Trophoblast cell (in vitro differentiated cells and primary cell): ENCODE results near the gene RECQL.

Experiments
- DNase-seq, 2 donors: peaks; one replicate each; pipeline ENCODE4 v3.0.0-alpha.2; 2016
- H2AFZ ChIP-seq: 2 replicates; pipeline ENCODE4 v1.6.1; 2013; ENCODE audit warnings: low read length, moderate library complexity, mild to moderate bottlenecking; ENCODE audit not compliant: insufficient read depth, poor library complexity
- H2AK5ac ChIP-seq: 2 replicates; pipeline ENCODE4 v1.6.1; 2013; ENCODE audit warnings: mild to moderate bottlenecking, low read length
- H2BK120ac ChIP-seq: 2 replicates; pipeline ENCODE4 v1.6.1; 2013; ENCODE audit warnings: low read length, mild to moderate bottlenecking, moderate library complexity; ENCODE audit not compliant: insufficient read depth, poor library complexity
- H2BK12ac ChIP-seq: 2 replicates; pipeline ENCODE4 v1.6.1; 2013; ENCODE audit warnings: mild to moderate bottlenecking, low read length, moderate library complexity
- H2BK5ac ChIP-seq: 2 replicates; pipeline ENCODE4 v1.6.1; 2013; ENCODE audit warnings: low read length, low read depth, moderate library complexity, mild to moderate bottlenecking; ENCODE audit not compliant: poor library complexity
- H3K14ac ChIP-seq: 2 replicates; pipeline ENCODE4 v1.6.1; 2013; ENCODE audit warnings: mild to moderate bottlenecking, low read length
- H3K18ac ChIP-seq: 2 replicates; pipeline ENCODE4 v1.6.1; 2013; ENCODE audit warnings: mild to moderate bottlenecking, low read length
- H3K23ac ChIP-seq: 2 replicates; pipeline ENCODE4 v1.6.1; 2013; ENCODE audit warnings: low read length
- H3K27ac ChIP-seq: 2 replicates; pipeline ENCODE4 v1.5.1; 2013; ENCODE audit warnings: low read depth, mild to moderate bottlenecking, inconsistent platforms, low read length, moderate library complexity
- H3K27me3 ChIP-seq: 2 replicates; pipeline ENCODE4 v1.6.1; 2013; ENCODE audit warnings: inconsistent platforms, mild to moderate bottlenecking, low read length, moderate library complexity; ENCODE audit not compliant: insufficient read depth
- H3K36me3 ChIP-seq, 2 experiments: 1 replicate in 1 of 2; 2 replicates in 1 of 2; pipeline ENCODE4 v1.6.1; 2013; ENCODE audit warnings: low read length in 2 of 2, mild to moderate bottlenecking in 2 of 2, moderate library complexity in 1 of 2; ENCODE audit not compliant: insufficient read depth in 2 of 2, control insufficient read depth in 1 of 2
- H3K4ac ChIP-seq: 2 replicates; pipeline ENCODE4 v1.6.1; 2013; ENCODE audit warnings: low read depth, mild to moderate bottlenecking, low read length, moderate library complexity
- H3K4me1 ChIP-seq, 2 experiments: 1 replicate in 1 of 2; 2 replicates in 1 of 2; pipeline ENCODE4 v1.6.1; 2013; ENCODE audit warnings: low read length in 2 of 2, mild to moderate bottlenecking in 2 of 2, moderate library complexity in 1 of 2; ENCODE audit not compliant: insufficient read depth in 2 of 2, control insufficient read depth in 1 of 2
- H3K4me2 ChIP-seq: 2 replicates; pipeline ENCODE4 v1.6.1; 2013; ENCODE audit warnings: inconsistent platforms, mild to moderate bottlenecking, low read length, moderate library complexity
- H3K4me3 ChIP-seq: 2 replicates; pipeline ENCODE4 v1.5.1; 2013; ENCODE audit warnings: mild to moderate bottlenecking, low read depth, low read length, inconsistent platforms
- H3K79me1 ChIP-seq: one replicate; pipeline ENCODE4 v1.6.1; 2013; ENCODE audit warnings: low read length
- H3K79me2 ChIP-seq: 2 replicates; pipeline ENCODE4 v1.6.1; 2013; ENCODE audit warnings: low read length, mild to moderate bottlenecking; ENCODE audit not compliant: control insufficient read depth, insufficient read depth, poor library complexity
- H3K9ac ChIP-seq: 2 replicates; pipeline ENCODE4 v1.6.1; 2013; ENCODE audit warnings: mild to moderate bottlenecking, low read length
- H3K9me3 ChIP-seq: 2 replicates; pipeline ENCODE4 v1.6.1; 2013; ENCODE audit warnings: low read depth, mild to moderate bottlenecking, control low read depth, inconsistent platforms, low read length; ENCODE audit not compliant: insufficient read depth
- H4K12ac ChIP-seq: 2 replicates; pipeline ENCODE4 v1.6.1; 2013; ENCODE audit warnings: low read depth, mild to moderate bottlenecking, low read length, moderate library complexity
- H4K8ac ChIP-seq: 2 replicates; pipeline ENCODE4 v1.6.1; 2013; ENCODE audit warnings: low read depth, mild to moderate bottlenecking, low read length, moderate library complexity
- H4K91ac ChIP-seq: one replicate; pipeline ENCODE4 v1.6.1; 2013; ENCODE audit warnings: low read depth, mild to moderate bottlenecking, low read length, moderate library complexity
- WGBS: extraction: QIAGEN DNeasy Blood & Tissue Kit; methylation state at CpG from one replicate; pipeline ENCODE4 v1.1.7; 2013; ENCODE audit warnings: missing lambda C conversion rate; ENCODE audit not compliant: insufficient read length, insufficient coverage; ENCODE audit errors: extremely low coverage; 5-methylcytosine and 5-hydroxymethylcytosine counted together

Gene RECQL

GRCh38 chr12:21518451-21518850 is 17.0 kb upstream of the RECQL start:
- no peak overlapping the region for H4K91ac ChIP-seq
- peaks cover 1 to 2% of the 10 kb centered on the region in 2 experiments for H3K36me3 ChIP-seq
- no peaks in the 10 kb centered on the region for H3K27me3 ChIP-seq
- no peaks in the 10 kb centered on the region for H3K79me1 ChIP-seq
- no peaks in the 10 kb centered on the region for H3K9me3 ChIP-seq
- H3K4me2 ChIP-seq, result no peak overlapping the region
- H3K27ac ChIP-seq, result no peak overlapping the region
- no peak overlapping the region for H3K23ac ChIP-seq
- no peak overlapping the region for H2BK5ac ChIP-seq
- no peak overlapping the region for H3K14ac ChIP-seq
- no peak overlapping the region for H2AFZ ChIP-seq
- no peak overlapping the region for H4K8ac ChIP-seq
- no peak overlapping the region for H2BK120ac ChIP-seq
- WGBS, result no CpG with 5 or more reads among the region's 3 CpGs
- no peak overlapping the region for H3K18ac ChIP-seq
- H3K4me1 ChIP-seq, result no peaks in the 10 kb centered on the region
- no peak for DNase-seq
- no peak overlapping the region for H3K4me3 ChIP-seq
- no peak overlapping the region for H3K9ac ChIP-seq
- H2BK12ac ChIP-seq, result no peak overlapping the region
- H3K4ac ChIP-seq, result no peak overlapping the region
- H3K79me2 ChIP-seq, result no peaks in the 10 kb centered on the region
- no peak overlapping the region for H2AK5ac ChIP-seq
- H4K12ac ChIP-seq, result no peak overlapping the region

DNA sequence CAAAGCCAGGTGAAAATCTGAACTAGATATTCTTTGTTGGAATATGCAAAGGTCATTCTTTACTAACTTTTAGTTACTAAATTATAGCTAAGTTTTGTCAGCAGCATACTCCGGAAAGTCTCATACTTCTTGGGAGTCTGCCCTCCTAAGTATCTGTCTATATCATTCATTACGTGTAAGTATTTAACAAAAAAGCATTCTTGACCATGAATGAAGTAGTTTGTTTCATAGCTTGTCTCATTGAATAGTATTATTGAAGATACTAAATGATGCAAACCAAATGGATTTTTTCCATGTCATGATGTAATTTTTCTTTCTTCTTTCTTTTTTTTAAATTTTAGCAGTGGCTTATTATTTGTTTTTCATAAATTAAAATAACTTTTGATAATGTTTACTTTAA is 14.8 kb upstream of the RECQL start:
- Histone ChIP-seq H3K4me3 (no peak overlapping the region), H4K12ac (no peak overlapping the region), H3K18ac (no peak overlapping the region), H3K27ac (no peak overlapping the region), H3K4me2 (no peak overlapping the region), H2AFZ (no peak overlapping the region), H3K23ac (no peak overlapping the region), H3K9ac (no peak overlapping the region), H2BK12ac (no peak overlapping the region), H4K91ac (no peak overlapping the region), H2AK5ac (no peak overlapping the region), H3K79me2 (no peaks in the 10 kb centered on the region), H2BK120ac (no peak overlapping the region), H3K4me1 (no peaks in the 10 kb centered on the region), H3K9me3 (no peaks in the 10 kb centered on the region), H4K8ac (no peak overlapping the region), H3K36me3 (peaks cover 6 to 8% of the 10 kb centered on the region in 2 experiments), H3K79me1 (no peaks in the 10 kb centered on the region), H2BK5ac (no peak overlapping the region), H3K27me3 (no peaks in the 10 kb centered on the region), H3K14ac (no peak overlapping the region), H3K4ac (no peak overlapping the region)
- DNase-seq, result no peak
- WGBS, result no CpG with 5 or more reads among the region's 2 CpGs

DNA sequence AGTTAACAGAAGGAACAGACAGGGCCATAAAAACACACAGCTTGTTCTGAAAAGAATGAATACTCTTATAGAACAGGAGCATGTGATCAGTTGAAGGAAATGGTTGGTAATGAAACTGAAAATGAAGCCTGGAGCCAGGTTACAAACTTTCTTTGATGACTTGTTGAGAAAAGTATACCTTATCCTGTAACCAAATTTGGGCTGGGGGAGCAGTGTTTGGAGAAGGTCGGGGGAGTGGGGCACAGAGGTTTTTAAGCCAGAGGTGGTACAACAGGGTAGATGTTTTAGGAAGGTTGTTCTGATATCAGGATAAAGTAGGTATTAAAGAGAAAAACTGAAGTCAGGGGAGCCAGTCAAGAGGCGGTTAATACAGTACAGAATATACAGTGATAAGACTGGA is 8.3 kb upstream of the RECQL start:
- Histone ChIP-seq H3K36me3 (peaks cover 7 to 8% of the 10 kb centered on the region in 2 experiments), H4K91ac (no peak overlapping the region), H3K9ac (no peak overlapping the region), H4K8ac (no peak overlapping the region), H3K23ac (no peak overlapping the region), H3K18ac (no peak overlapping the region), H3K14ac (no peak overlapping the region), H2BK12ac (no peak overlapping the region), H4K12ac (no peak overlapping the region), H3K27me3 (no peaks in the 10 kb centered on the region), H3K9me3 (no peaks in the 10 kb centered on the region), H3K79me2 (no peaks in the 10 kb centered on the region), H2AK5ac (no peak overlapping the region), H2AFZ (no peak overlapping the region), H2BK5ac (no peak overlapping the region), H3K79me1 (no peaks in the 10 kb centered on the region), H3K27ac (no peak overlapping the region), H3K4me2 (no peak overlapping the region), H3K4ac (no peak overlapping the region), H2BK120ac (no peak overlapping the region), H3K4me3 (no peak overlapping the region), H3K4me1 (no peaks in the 10 kb centered on the region)
- no peak for DNase-seq
- no CpG with 5 or more reads among the region's 2 CpGs for WGBS

DNA sequence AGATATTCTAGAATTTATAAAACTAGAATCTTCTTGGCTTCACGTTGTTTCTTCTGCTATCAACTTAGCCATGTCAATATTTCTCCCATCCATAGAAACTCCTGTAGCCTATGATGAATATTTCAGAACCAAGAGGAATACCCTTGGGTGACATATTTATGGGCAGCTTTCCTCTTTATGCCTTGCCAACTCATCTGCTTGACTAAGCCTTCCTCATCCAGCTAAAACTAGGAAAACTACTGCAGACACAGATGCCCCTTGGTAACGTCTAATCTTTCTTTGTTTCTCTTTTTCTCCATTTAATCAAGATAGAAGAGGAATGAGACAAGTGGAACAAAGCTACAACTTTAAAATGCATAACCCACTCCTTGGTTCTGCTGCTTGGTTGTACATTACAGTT is 6.4 kb upstream of the RECQL start:
- peaks cover under 1% of the 10 kb centered on the region for H3K79me2 ChIP-seq
- H4K91ac ChIP-seq, result no peak overlapping the region
- no peak overlapping the region for H2AK5ac ChIP-seq
- no peak overlapping the region for H4K12ac ChIP-seq
- H2BK12ac ChIP-seq, result no peak overlapping the region
- no peak overlapping the region for H3K9ac ChIP-seq
- no peak overlapping the region for H3K4ac ChIP-seq
- H3K4me2 ChIP-seq, result no peak overlapping the region
- no peak overlapping the region for H2AFZ ChIP-seq
- H3K14ac ChIP-seq, result no peak overlapping the region
- H3K27me3 ChIP-seq, result no peaks in the 10 kb centered on the region
- no peak overlapping the region for H3K23ac ChIP-seq
- H2BK5ac ChIP-seq, result no peak overlapping the region
- peaks cover 1% of the 10 kb centered on the region in 2 experiments for H3K4me1 ChIP-seq
- no peak overlapping the region for H3K18ac ChIP-seq
- no CpG with 5 or more reads among the region's 2 CpGs for WGBS
- no peak overlapping the region for H3K27ac ChIP-seq
- H3K9me3 ChIP-seq, result no peaks in the 10 kb centered on the region
- H2BK120ac ChIP-seq, result no peak overlapping the region
- DNase-seq, result no peak
- no peaks in the 10 kb centered on the region for H3K79me1 ChIP-seq
- peaks cover 3 to 5% of the 10 kb centered on the region in 2 experiments for H3K36me3 ChIP-seq
- no peak overlapping the region for H3K4me3 ChIP-seq
- no peak overlapping the region for H4K8ac ChIP-seq
